ENCODE results near the gene SGMS2. TPM values are rescaled to one million over a fixed set of nuclear protein-coding genes. Genes with fewer than 3 reads are reported as not detected.
A peak's percentile ranks its signal among the peaks of the same experiment; 100 is the strongest.

The SGMS2 gene
- total RNA-seq, 2 donors from 2014 or later = 50.3 to 55.9 TPM

DNA sequence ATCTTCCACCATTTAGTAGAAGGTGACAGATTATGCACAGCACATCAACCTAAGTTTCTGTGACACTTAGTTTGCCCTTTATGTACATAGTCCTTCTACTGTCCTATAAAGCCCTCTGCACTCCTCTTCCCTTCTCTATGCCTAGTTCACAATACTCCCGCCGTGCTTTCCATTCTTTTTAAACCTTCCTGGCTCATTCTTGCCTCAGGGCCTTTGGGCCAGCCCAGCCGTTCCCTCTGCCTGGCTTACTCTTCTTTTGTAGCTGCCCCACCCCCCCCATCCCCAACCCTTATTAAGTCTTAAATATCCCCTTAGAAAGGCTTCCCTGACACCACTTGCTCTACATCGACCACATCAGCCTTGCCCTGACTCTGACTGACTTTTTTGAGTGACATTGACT lies 33.0 kb downstream of the SGMS2 start:
- intact Hi-C loops (cut with DNase I, micrococcal nuclease) = no loop called here
- no peak for ATAC-seq
- DNase-seq = no peak

GRCh38 chr4:107858158-107858742 lies 33.5 kb downstream of the SGMS2 start:
- DNase-seq (no peak), ATAC-seq (no peak)
- intact Hi-C loops (cut with DNase I, micrococcal nuclease) = no loop called here

DNA sequence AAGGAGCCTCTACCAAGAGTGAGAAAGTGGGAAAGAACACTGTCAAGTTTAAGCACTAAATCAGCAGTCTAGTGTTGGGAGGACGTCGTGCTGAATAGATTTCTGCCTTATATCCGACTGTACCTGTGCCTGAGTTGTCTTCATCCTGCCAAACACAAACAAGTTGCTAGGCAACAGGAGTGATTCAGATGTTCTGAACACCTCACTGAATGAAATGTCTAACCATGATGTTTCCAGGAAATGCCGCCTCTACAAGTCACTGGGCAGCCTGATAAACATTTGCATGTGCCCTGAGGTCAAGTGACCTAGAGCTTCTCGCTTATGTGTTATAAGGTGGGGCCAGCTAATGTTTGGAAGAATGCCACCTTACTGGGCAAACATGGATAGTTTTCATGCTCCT lies 37.9 kb downstream of the SGMS2 start:
- DNase-seq (peak in 1 of 2 donors; percentile 40), ATAC-seq (peak; percentile 72)
- intact Hi-C loops (cut with DNase I, micrococcal nuclease) = no loop called here

- DNase-seq (no peak), ATAC-seq (no peak)
- intact Hi-C loops (cut with DNase I, micrococcal nuclease) = no loop called here
Measured at GRCh38 chr4:107863416-107863815, 38.7 kb downstream of the SGMS2 start.

- DNase-seq (peak; percentile 69 to 70), ATAC-seq (peak; percentile 95)
- intact Hi-C loops (cut with DNase I, micrococcal nuclease) = no loop called here
Measured at GRCh38 chr4:107863850-107864371, 39.2 kb downstream of the SGMS2 start.

DNA sequence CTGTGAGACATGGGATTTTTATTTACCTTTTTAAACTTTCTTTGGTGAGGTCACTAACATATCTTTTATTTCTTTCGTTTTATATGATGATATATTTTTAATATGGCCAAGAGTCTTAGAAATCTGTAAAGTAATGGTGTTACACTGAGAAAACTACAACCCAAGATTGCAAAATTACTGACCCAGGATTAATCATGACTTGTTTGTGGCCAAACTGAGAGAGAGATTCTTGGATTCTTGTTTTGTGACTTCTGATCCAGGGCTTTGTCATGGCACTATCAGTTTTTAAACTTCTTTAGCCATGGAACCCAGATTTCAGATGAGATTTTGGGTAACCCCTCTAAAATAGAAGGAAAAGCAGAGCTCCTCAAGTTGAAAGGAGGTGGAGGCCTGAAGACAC lies 42.0 kb downstream of the SGMS2 start:
- ATAC-seq (no peak), DNase-seq (no peak)
- intact Hi-C loops (cut with DNase I, micrococcal nuclease) = no loop called here

DNA sequence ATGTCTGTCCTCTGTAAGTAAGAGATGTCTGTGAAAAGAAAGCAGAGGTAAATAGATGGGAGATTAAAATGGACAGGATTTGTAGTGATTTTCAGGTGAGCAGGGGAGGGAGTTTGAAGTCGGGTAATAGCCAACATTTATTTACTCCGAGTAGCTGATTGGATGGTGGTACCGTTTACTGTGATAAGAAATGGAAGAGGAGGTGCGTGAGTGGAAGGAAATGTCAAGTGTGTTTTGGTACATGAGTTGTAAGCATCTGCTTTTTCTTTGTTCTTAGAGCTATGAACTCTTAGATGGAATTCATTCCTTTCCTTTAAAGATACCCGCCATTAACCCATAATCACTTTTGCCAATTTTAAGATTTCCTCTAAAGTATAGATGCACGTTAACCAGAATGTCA lies 45.5 kb downstream of the SGMS2 start:
- intact Hi-C loops (cut with DNase I, micrococcal nuclease) = no loop called here
- ATAC-seq = no peak
- DNase-seq = no peak

DNA sequence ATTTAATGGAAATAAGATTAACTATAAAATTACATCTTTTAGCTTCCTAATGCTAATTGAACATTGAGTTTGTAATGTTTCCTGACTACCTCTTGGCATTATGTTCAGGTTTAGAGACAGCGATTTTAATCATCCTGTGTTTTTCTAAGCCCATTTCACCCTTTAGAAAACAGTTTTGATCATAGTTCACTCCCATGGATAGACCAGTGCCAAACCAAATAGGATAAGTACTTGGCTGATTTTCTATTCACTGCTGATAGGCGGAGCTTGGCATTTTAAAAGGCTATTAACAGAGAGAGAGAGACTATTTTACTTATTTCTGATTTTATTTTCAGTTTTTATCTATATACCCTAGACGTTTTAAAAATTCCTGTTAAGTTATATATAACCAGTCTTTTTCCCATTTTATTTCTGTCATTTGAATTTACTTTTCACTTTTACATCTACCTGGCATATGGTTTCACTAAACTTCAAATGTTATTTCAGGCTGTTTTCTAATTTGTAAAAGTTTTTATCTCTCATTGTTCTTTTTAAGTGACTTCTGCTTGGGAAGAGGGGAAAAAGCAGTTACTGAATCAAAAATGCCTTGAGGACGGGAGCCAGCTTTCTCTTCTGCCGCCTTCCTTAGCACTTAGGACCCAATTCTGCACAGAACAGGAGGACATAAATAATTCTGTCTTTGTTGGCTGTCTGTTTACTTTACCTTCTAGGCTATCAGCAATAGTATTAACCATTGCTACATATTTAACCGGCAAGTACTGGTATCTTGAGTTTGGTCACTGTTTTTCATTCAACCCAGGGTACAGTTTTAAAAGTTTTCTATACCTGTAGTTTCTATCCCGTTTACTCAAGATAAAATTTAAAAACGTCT lies 46.4 kb downstream of the SGMS2 start:
- intact Hi-C loops (cut with DNase I, micrococcal nuclease) = no loop called here
- DNase-seq (no peak), ATAC-seq (peak; percentile 31)

GRCh38 chr4:107874024-107874423 lies 49.3 kb downstream of the SGMS2 start:
- DNase-seq = no peak
- ATAC-seq = no peak
- intact Hi-C loops (cut with DNase I, micrococcal nuclease) = no loop called here

- peak; percentile 89 for ATAC-seq
- DNase-seq = no peak
- intact Hi-C loops (cut with DNase I, micrococcal nuclease) = no loop called here
Measured at GRCh38 chr4:107876099-107876498, 51.4 kb downstream of the SGMS2 start.

- intact Hi-C loops (cut with DNase I, micrococcal nuclease) = no loop called here
- DNase-seq = no peak
Measured at GRCh38 chr4:107877361-107877760, 52.6 kb downstream of the SGMS2 start.

GRCh38 chr4:107885865-107886264 lies 61.1 kb downstream of the SGMS2 start:
- intact Hi-C loops (cut with DNase I, micrococcal nuclease) = no loop called here
- no peak for ATAC-seq

More at GRCh38 chr4:107877361-107877760, 52.6 kb downstream of the SGMS2 start:
- no peak for ATAC-seq

DNA sequence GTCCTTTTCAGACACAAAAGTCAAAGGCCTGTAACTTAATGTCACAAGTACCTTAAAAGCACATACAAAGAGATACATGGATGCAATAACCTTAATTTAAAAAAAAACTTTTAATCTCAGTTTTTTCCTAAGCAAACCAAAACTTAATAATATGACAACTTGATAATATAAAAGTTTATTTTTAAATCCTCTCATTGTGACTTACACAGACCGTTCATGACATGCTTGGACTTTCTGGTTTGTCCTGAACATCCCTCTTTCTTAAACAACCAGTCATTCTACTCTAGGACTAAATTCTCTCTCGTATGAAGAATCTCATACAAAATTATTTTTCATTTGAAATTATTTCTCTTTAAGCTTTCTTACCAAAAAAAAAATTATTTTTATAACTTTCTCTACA lies 63.5 kb downstream of the SGMS2 start:
- intact Hi-C loops (cut with DNase I, micrococcal nuclease) = no loop called here
- DNase-seq (no peak), ATAC-seq (no peak)

More at GRCh38 chr4:107885865-107886264, 61.1 kb downstream of the SGMS2 start:
- no peak for DNase-seq

DNA sequence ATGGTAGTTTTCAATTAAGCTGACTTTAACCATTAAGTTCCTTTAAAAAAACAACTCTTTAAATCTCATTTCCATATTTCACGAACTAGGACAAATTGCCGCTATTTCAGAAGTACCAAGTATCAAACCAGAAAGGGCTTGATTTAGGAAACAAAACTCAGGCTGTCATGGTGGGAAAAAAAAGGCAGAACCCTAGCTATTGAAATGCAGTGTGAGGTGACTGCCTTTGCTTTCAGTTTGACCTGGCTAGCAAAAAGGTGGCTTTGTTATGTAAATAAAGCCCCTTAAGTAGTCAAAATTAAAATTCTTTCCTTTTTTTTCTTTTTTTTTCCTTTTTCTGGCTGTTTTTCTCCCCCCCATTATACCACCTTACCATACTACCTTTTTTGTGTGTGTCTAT lies 66.0 kb downstream of the SGMS2 start:
- intact Hi-C loops (cut with DNase I, micrococcal nuclease) = no loop called here
- no peak for ATAC-seq
- DNase-seq = no peak

DNA sequence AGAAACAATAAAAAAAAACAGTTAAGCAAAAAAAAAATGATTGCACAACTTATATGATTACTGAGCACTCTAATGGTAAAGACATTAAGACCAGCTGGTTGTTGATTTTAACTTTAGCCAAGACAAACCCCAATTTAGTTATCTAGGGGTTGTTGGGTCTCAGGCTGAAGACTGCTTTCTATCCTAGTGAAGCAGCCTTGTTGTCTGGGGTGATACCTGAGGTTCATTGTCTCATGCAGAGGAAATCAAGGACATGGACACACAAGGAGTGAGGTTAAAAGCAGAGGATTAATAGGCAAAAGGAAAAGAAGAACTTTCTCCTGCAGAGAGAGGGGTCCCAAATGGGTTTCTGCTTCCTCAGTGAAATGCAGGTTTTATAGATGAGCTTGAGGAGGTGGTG lies 66.6 kb downstream of the SGMS2 start:
- DNase-seq = no peak
- intact Hi-C loops (cut with DNase I, micrococcal nuclease) = no loop called here
- no peak for ATAC-seq

DNA sequence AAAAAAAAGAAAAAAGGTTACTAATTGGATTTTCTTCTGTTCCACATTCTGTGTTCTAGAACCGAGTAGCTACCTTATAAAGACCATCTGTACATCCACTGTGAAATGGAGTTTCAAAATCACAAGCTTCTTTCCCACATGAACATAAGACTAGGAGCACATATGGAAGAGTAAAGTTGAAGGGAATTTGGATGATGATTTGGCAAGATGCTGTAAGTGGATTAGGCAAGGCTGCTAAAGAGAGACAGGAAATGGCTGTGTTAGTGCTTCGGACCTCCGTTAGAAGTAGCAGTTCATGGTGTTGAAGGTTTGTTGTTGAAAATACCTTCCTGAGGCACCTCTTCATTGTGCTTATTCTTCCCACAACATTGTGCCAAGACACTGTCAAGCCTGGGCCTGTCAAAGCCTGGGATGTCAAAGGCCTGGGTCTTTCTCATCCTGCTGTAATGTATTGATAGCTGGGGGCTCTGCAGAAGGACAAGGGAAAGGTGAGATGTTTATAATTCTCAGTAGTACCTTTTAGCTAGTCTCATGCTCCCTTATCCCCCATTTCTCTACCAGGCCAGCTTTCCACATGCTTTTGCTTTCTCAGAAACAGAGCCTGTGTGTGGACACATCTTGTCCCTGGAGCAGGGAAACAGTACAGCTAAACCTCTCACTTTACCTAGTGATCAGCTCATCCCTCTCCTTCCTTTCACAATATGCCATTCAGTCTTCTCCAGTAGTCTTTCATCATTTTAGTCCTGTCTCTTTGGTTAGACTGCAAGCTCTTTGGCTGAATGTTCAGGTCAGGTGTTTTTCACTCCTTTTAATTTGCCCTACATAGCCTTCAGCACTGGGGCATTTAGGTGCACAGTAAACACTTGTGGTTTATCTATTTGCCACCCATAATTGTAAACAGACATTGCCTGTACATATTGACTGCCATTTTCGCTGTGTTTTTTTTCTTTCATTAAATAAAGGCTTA lies 68.7 kb downstream of the SGMS2 start:
- DNase-seq = no peak
- intact Hi-C loops (cut with DNase I, micrococcal nuclease) = no loop called here
- ATAC-seq = no peak

DNA sequence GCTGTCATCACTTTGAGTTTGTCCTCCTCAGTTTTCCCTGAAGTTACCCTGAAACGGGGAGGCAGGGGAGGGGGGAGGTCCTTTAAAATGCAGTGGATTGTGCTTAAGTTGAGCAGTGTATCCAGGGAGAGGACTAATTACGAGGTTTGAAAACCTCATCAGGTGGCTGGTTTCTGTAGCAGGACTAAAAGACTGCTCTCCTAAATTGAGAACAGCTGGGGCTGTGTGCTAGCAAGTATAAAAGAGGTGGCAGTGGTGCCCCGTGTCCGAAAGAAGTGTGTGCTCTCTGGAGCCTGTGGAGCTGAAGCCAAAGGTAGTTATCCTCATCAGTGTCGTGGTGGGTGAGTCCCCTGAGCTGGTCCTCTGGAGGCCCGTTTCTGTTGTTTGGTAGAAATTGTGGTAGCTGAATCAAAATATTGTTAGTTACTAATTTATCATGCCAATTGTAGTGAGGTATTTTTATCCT lies 69.4 kb downstream of the SGMS2 start:
- ATAC-seq (no peak), DNase-seq (no peak)
- intact Hi-C loops (cut with DNase I, micrococcal nuclease) = no loop called here

DNA sequence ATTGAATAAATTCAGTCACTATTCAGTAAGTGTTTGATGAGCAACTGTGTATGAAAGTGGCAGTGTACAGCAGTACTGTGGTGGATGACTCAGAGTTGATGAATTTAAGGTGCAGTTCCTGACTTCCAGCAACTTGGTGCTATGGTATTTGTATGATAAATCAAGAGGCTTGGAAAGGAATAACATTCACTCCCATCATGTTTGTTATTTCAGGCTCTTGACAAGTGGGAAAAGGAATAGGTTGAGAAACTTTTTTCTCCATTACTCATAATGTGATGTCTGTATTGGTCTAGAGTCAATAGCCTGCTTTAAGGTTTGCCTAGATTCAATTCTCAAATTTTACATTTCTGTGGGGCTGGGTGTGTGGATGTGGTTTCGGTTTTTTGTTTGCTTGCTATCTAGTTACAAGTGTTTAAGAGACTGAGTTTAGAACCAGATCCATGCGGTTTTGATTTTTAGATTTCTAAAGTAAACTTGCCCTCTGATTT lies 71.5 kb downstream of the SGMS2 start:
- intact Hi-C loops (cut with DNase I, micrococcal nuclease) = no loop called here

GRCh38 chr4:107896646-107897045 lies 71.9 kb downstream of the SGMS2 start:
- DNase-seq = no peak
- ATAC-seq = no peak
- intact Hi-C loops (cut with DNase I, micrococcal nuclease) = no loop called here

More for the DNA sequence above, 71.5 kb downstream of the SGMS2 start:
- no peak for DNase-seq
- ATAC-seq = peak; percentile 57
